B cell (primary cell): ENCODE measurements around the gene SH3RF1.

Source experiments
- CTCF ChIP-seq: fragments of 200-600 bp; IDR thresholded peaks from one replicate; pipeline ENCODE4 v1.8.0; 2022; ENCODE audit warnings: antibody characterized with exemption, mild to moderate bottlenecking
- EZH2 ChIP-seq: IDR thresholded peaks from 2 replicates; pipeline ENCODE4 v1.6.1; 2012; ENCODE audit warnings: borderline replicate concordance, low read depth, mild to moderate bottlenecking, moderate library complexity, low read length; ENCODE audit not compliant: insufficient read depth, poor library complexity, severe bottlenecking

DNA sequence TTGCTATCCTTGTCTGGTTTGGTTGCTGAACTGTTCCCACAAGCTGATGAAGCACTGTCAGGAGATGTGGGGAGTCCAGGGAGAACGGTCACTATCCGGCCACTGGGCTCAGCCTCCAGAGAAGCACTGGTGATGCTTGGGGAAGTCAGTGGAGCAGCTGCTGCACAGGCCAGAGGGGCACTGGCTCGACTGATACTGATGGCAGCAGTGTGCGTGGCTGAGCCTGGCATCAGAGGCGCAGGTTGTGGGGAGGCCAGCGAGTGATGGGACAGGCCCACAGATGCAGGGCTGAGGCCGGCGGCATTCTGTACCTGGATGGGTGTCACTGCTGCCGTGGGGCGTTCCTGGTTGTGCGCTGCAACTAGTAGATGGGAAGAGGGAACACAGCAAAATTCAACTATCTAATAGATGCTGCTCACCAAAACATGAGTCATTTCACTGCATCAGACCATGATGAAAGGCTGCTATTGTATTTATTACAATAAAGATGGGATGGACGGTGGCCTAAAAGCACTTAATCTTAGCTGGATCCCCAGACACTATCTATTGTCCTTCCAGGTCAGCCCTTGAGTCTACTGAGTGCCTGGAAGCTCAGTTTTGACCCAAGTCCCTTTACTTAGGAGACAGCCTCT, 154.4 kb downstream of the SH3RF1 start:
- no peak for TF ChIP-seq CTCF
- no peak for TF ChIP-seq EZH2
